Activated T-cell treated with anti-CD3 and anti-CD28 coated beads, Interleukin-2, amount 50 U/mL, for 72 hours (primary cell): ENCODE measurements around the gene GRID2. TPM values are rescaled to one million over a fixed set of nuclear protein-coding genes. Genes with fewer than 3 reads are reported as not detected.

Source experiments
- ATAC-seq, 2 donors: fragments of 150-1000 bp; cut with Tn5 transposase; replicated peaks in 1 of 2; 2 replicates each; pipeline ENCODE4 v1.10.0; 2021; ENCODE audit warnings: moderate library complexity in 2 of 2, mild to moderate bottlenecking in 1 of 2
- DNase-seq, 2 donors: peaks; one replicate each; pipeline ENCODE4 v3.0.0; 2021 to 2022; ENCODE audit warnings: mixed read lengths in 1 of 2
- H3K27ac Mint-ChIP-seq: one replicate; pipeline ENCODE4 v1.8.0; 2022; ENCODE audit warnings: mild to moderate bottlenecking, moderate library complexity, mixed read lengths
- H3K27me3 Mint-ChIP-seq: one replicate; pipeline ENCODE4 v1.8.0; 2022; ENCODE audit warnings: low read depth, mixed read lengths
- H3K36me3 Mint-ChIP-seq, 2 donors: one replicate each; pipeline ENCODE4 v1.8.0; 2022; ENCODE audit warnings: mixed read lengths in 2 of 2, mild to moderate bottlenecking in 1 of 2; ENCODE audit not compliant: insufficient read depth in 2 of 2
- H3K4me1 Mint-ChIP-seq: one replicate; pipeline ENCODE4 v1.8.0; 2022; ENCODE audit warnings: low read depth, mixed read lengths
- H3K4me3 Mint-ChIP-seq, 2 donors: one replicate each; pipeline ENCODE4 v1.8.0; 2022; ENCODE audit warnings: mild to moderate bottlenecking in 2 of 2, mixed read lengths in 2 of 2, moderate library complexity in 2 of 2
- H3K9me3 Mint-ChIP-seq, 2 donors: one replicate each; pipeline ENCODE4 v1.8.0; 2022; ENCODE audit warnings: mixed read lengths in 2 of 2
- total RNA-seq, 2 donors: library from RNA; stranded (reverse); gene quantifications; one replicate each; pipeline ENCODE4 v1.2.3, GENCODE V29; 2022

The GRID2 gene
- total RNA-seq, 2 donors from 2014 or later: not detected

- no peaks in the 10 kb centered on the region for H3K4me1 Mint-ChIP-seq
- no peaks in the 10 kb centered on the region for H3K36me3 Mint-ChIP-seq
- H3K27me3 Mint-ChIP-seq: no peaks in the 10 kb centered on the region
- no peak overlapping the region for H3K27ac Mint-ChIP-seq
- ATAC-seq (no peak), DNase-seq (no peak)
- peaks cover 6 to 8% of the 10 kb centered on the region in 2 donors for H3K9me3 Mint-ChIP-seq
- H3K4me3 Mint-ChIP-seq: no peak overlapping the region
These were observed 151.6 kb downstream of the GRID2 start for GRCh38 chr4:92455329-92455839.

- no peaks in the 10 kb centered on the region for H3K4me1 Mint-ChIP-seq
- no peak for ATAC-seq
- no peak overlapping the region for H3K27ac Mint-ChIP-seq
- no peak for DNase-seq
- no peak overlapping the region for H3K4me3 Mint-ChIP-seq
- H3K9me3 Mint-ChIP-seq: peaks cover 6 to 8% of the 10 kb centered on the region in 2 donors
- no peaks in the 10 kb centered on the region for H3K36me3 Mint-ChIP-seq
- no peaks in the 10 kb centered on the region for H3K27me3 Mint-ChIP-seq
These were observed 152.2 kb downstream of the GRID2 start for GRCh38 chr4:92455951-92456350.

GRCh38 chr4:92461732-92462131 is 158.0 kb downstream of the GRID2 start:
- no peaks in the 10 kb centered on the region for H3K36me3 Mint-ChIP-seq
- peaks cover 2 to 3% of the 10 kb centered on the region in 2 donors for H3K9me3 Mint-ChIP-seq
- DNase-seq: no peak
- no peaks in the 10 kb centered on the region for H3K4me1 Mint-ChIP-seq
- H3K27me3 Mint-ChIP-seq: no peaks in the 10 kb centered on the region
- no peak for ATAC-seq
- no peak overlapping the region for H3K4me3 Mint-ChIP-seq
- H3K27ac Mint-ChIP-seq: no peak overlapping the region

GRCh38 chr4:92477298-92477697 is 173.5 kb downstream of the GRID2 start:
- ATAC-seq (no peak), DNase-seq (no peak)
- no peak overlapping the region for H3K27ac Mint-ChIP-seq
- peaks cover 0 to 2% of the 10 kb centered on the region in 2 donors for H3K36me3 Mint-ChIP-seq
- H3K4me3 Mint-ChIP-seq: no peak overlapping the region
- no peaks in the 10 kb centered on the region for H3K27me3 Mint-ChIP-seq
- peaks cover 0 to 7% of the 10 kb centered on the region in 2 donors for H3K9me3 Mint-ChIP-seq
- no peaks in the 10 kb centered on the region for H3K4me1 Mint-ChIP-seq

- DNase-seq (no peak), ATAC-seq (no peak)
- peaks cover 3 to 9% of the 10 kb centered on the region in 2 donors for H3K9me3 Mint-ChIP-seq
- H3K27me3 Mint-ChIP-seq: no peaks in the 10 kb centered on the region
- no peak overlapping the region for H3K4me3 Mint-ChIP-seq
- no peaks in the 10 kb centered on the region for H3K4me1 Mint-ChIP-seq
- H3K27ac Mint-ChIP-seq: no peak overlapping the region
- H3K36me3 Mint-ChIP-seq: no peaks in the 10 kb centered on the region
These were observed 179.6 kb downstream of the GRID2 start for GRCh38 chr4:92483341-92483740.

- no peak overlapping the region for H3K27ac Mint-ChIP-seq
- no peaks in the 10 kb centered on the region for H3K36me3 Mint-ChIP-seq
- ATAC-seq (no peak), DNase-seq (no peak)
- no peak overlapping the region for H3K4me3 Mint-ChIP-seq
- no peaks in the 10 kb centered on the region for H3K27me3 Mint-ChIP-seq
- peaks cover 2 to 3% of the 10 kb centered on the region in 2 donors for H3K9me3 Mint-ChIP-seq
- no peaks in the 10 kb centered on the region for H3K4me1 Mint-ChIP-seq
These were observed 184.7 kb downstream of the GRID2 start for GRCh38 chr4:92488496-92488895.

GRCh38 chr4:92497141-92497540 is 193.4 kb downstream of the GRID2 start:
- Mint-ChIP-seq H3K27ac (no peak overlapping the region), H3K36me3 (no peaks in the 10 kb centered on the region), H3K4me1 (no peaks in the 10 kb centered on the region), H3K4me3 (no peak overlapping the region), H3K9me3 (peaks cover 7 to 9% of the 10 kb centered on the region in 2 donors), H3K27me3 (no peaks in the 10 kb centered on the region)
- ATAC-seq (no peak), DNase-seq (no peak)

GRCh38 chr4:92501456-92501855 is 197.7 kb downstream of the GRID2 start:
- ATAC-seq (no peak), DNase-seq (no peak)
- Mint-ChIP-seq H3K27ac (no peak overlapping the region), H3K9me3 (peaks cover 6 to 8% of the 10 kb centered on the region in 2 donors), H3K36me3 (no peaks in the 10 kb centered on the region), H3K4me1 (no peaks in the 10 kb centered on the region), H3K4me3 (no peak overlapping the region), H3K27me3 (no peaks in the 10 kb centered on the region)

- H3K27ac Mint-ChIP-seq: no peak overlapping the region
These were observed 203.2 kb downstream of the GRID2 start for GRCh38 chr4:92506933-92507332.

GRCh38 chr4:92514627-92515026 is 210.9 kb downstream of the GRID2 start:
- Mint-ChIP-seq H3K27ac (no peak overlapping the region), H3K4me3 (no peak overlapping the region), H3K36me3 (peaks cover 0 to 1% of the 10 kb centered on the region in 2 donors), H3K4me1 (no peaks in the 10 kb centered on the region), H3K9me3 (peaks cover 4 to 9% of the 10 kb centered on the region in 2 donors), H3K27me3 (no peaks in the 10 kb centered on the region)
- no peak for DNase-seq
- no peak for ATAC-seq

More at GRCh38 chr4:92506933-92507332, 203.2 kb downstream of the GRID2 start:
- no peaks in the 10 kb centered on the region for H3K27me3 Mint-ChIP-seq
- H3K9me3 Mint-ChIP-seq: peaks cover 14 to 15% of the 10 kb centered on the region in 2 donors
- no peaks in the 10 kb centered on the region for H3K4me1 Mint-ChIP-seq
- no peak for DNase-seq
- ATAC-seq: no peak
- no peak overlapping the region for H3K4me3 Mint-ChIP-seq
- no peaks in the 10 kb centered on the region for H3K36me3 Mint-ChIP-seq

GRCh38 chr4:92516450-92516849 is 212.7 kb downstream of the GRID2 start:
- no peaks in the 10 kb centered on the region for H3K4me1 Mint-ChIP-seq
- peaks cover 0 to 1% of the 10 kb centered on the region in 2 donors for H3K36me3 Mint-ChIP-seq
- H3K4me3 Mint-ChIP-seq: no peak overlapping the region
- DNase-seq (no peak), ATAC-seq (no peak)
- H3K27me3 Mint-ChIP-seq: no peaks in the 10 kb centered on the region
- H3K9me3 Mint-ChIP-seq: peaks cover 3 to 5% of the 10 kb centered on the region in 2 donors
- no peak overlapping the region for H3K27ac Mint-ChIP-seq

GRCh38 chr4:92519727-92520126 is 216.0 kb downstream of the GRID2 start:
- no peak overlapping the region for H3K27ac Mint-ChIP-seq

GRCh38 chr4:92520563-92520962 is 216.8 kb downstream of the GRID2 start:
- Mint-ChIP-seq H3K9me3 (peaks cover 3 to 5% of the 10 kb centered on the region in 2 donors), H3K27ac (no peak overlapping the region), H3K4me1 (no peaks in the 10 kb centered on the region), H3K27me3 (no peaks in the 10 kb centered on the region), H3K36me3 (peaks cover 0 to 1% of the 10 kb centered on the region in 2 donors), H3K4me3 (no peak overlapping the region)
- DNase-seq: no peak
- no peak for ATAC-seq

More at GRCh38 chr4:92519727-92520126, 216.0 kb downstream of the GRID2 start:
- H3K9me3 Mint-ChIP-seq: peaks cover 3 to 5% of the 10 kb centered on the region in 2 donors
- H3K27me3 Mint-ChIP-seq: no peaks in the 10 kb centered on the region
- H3K4me3 Mint-ChIP-seq: no peak overlapping the region
- ATAC-seq: no peak
- peaks cover 0 to 1% of the 10 kb centered on the region in 2 donors for H3K36me3 Mint-ChIP-seq
- DNase-seq: no peak
- no peaks in the 10 kb centered on the region for H3K4me1 Mint-ChIP-seq

- Mint-ChIP-seq H3K4me3 (no peak overlapping the region), H3K4me1 (no peaks in the 10 kb centered on the region), H3K36me3 (peaks cover 0 to 1% of the 10 kb centered on the region in 2 donors), H3K9me3 (peaks cover 3 to 5% of the 10 kb centered on the region in 2 donors), H3K27me3 (no peaks in the 10 kb centered on the region), H3K27ac (no peak overlapping the region)
- DNase-seq (no peak), ATAC-seq (no peak)
These were observed 218.2 kb downstream of the GRID2 start for GRCh38 chr4:92521941-92522340.
